B cell (primary cell): ENCODE measurements around the gene CDH13. TPM values are rescaled to one million over a fixed set of nuclear protein-coding genes. Genes with fewer than 3 reads are reported as not detected.

Experiments
- ATAC-seq: fragments of 200-7000 bp; cut with Tn5 transposase; one replicate; pipeline ENCODE4 v1.10.0; 2021; ENCODE audit warnings: low read depth, mild to moderate bottlenecking, moderate number of reproducible peaks, moderate library complexity
- CTCF ChIA-PET: fragments of 350-600 bp; sonication (Branson Sonifier 250); formaldehyde crosslinking; loops from one replicate; lab custom pipeline; 2021; ENCODE audit warnings: antibody characterized with exemption, inconsistent platforms; lab: Charles Lee
- POLR2A ChIA-PET: fragments of 350-600 bp; sonication (Branson Sonifier 250); formaldehyde crosslinking; loops from one replicate; lab custom pipeline; 2021; ENCODE audit warnings: antibody characterized with exemption; lab: Charles Lee
- DNase-seq: peaks from one replicate; pipeline ENCODE4 v3.0.0; 2013
- H2AFZ ChIP-seq: 2 replicates; pipeline ENCODE4 v1.6.1; 2012; ENCODE audit warnings: mild to moderate bottlenecking, low read depth, low read length; ENCODE audit not compliant: insufficient read depth, poor library complexity, severe bottlenecking
- H3K27ac ChIP-seq, 2 donors: 1 replicate in 1 of 2; 2 replicates in 1 of 2; pipeline ENCODE4 v1.5.1; 2012 to 2013; ENCODE audit warnings: low read length in 2 of 2, mild to moderate bottlenecking in 2 of 2, moderate library complexity in 1 of 2
- H3K27me3 ChIP-seq, 4 experiments: fragments of 200-600 bp in 1 of 4; sonication (generic) in 1 of 4; replicated peaks in 1 of 4; 1 replicate in 2 of 4; 2 replicates in 2 of 4; pipeline versions ENCODE4 v1.6.1 to v1.7.0; 2013 to 2016; ENCODE audit warnings: low read length in 3 of 4, mild to moderate bottlenecking in 2 of 4, mixed read lengths in 1 of 4, moderate library complexity in 1 of 4; ENCODE audit not compliant: insufficient read depth in 4 of 4, control insufficient read depth in 3 of 4; ENCODE audit errors: control extremely low read depth in 1 of 4
- H3K36me3 ChIP-seq, 2 experiments: replicated peaks in 1 of 2; 1 replicate in 1 of 2; 2 replicates in 1 of 2; pipeline versions ENCODE4 v1.6.1 to v1.7.1; 2013; ENCODE audit warnings: low read length in 1 of 2; ENCODE audit not compliant: insufficient read depth in 2 of 2, control insufficient read depth in 1 of 2; ENCODE audit errors: control extremely low read depth in 1 of 2, extremely low read depth in 1 of 2
- H3K4me1 ChIP-seq, 2 donors: fragments of 200-600 bp in 1 of 2; sonication (generic) in 1 of 2; 1 replicate in 1 of 2; 2 replicates in 1 of 2; pipeline versions ENCODE4 v1.5.1 to v1.6.1; 2013 to 2017; ENCODE audit warnings: low read length in 2 of 2; ENCODE audit not compliant: control insufficient read depth in 2 of 2, insufficient read depth in 2 of 2
- H3K4me2 ChIP-seq: replicated peaks from 2 replicates; pipeline ENCODE3; 2012; ENCODE audit warnings: mild to moderate bottlenecking, low read depth, low read length; ENCODE audit not compliant: poor library complexity, severe bottlenecking
- H3K4me3 ChIP-seq, 5 experiments: fragments of 200-600 bp in 1 of 5; sonication (generic) in 1 of 5; 1 replicate in 3 of 5; 2 replicates in 2 of 5; pipeline versions ENCODE4 v1.5.1 to v1.7.0; 2011 to 2016; ENCODE audit warnings: low read length in 4 of 5, mild to moderate bottlenecking in 4 of 5, low read depth in 2 of 5, control low read depth in 1 of 5, moderate library complexity in 1 of 5; ENCODE audit not compliant: insufficient read depth in 1 of 5; ENCODE audit errors: control extremely low read depth in 1 of 5, extremely low read depth in 1 of 5
- H3K79me2 ChIP-seq: fragments of 200-600 bp; sonication (generic); one replicate; pipeline ENCODE4 v1.6.0; 2016; ENCODE audit warnings: low read length; ENCODE audit not compliant: control insufficient read depth, insufficient read depth
- H3K9ac ChIP-seq: fragments of 200-600 bp; sonication (generic); 2 replicates; pipeline ENCODE4 v1.6.1; 2017; ENCODE audit warnings: mild to moderate bottlenecking, low read length, moderate library complexity
- H3K9me3 ChIP-seq, 3 donors: one replicate each; pipeline versions ENCODE4 v1.6.1 to v1.7.1; 2013; ENCODE audit warnings: low read length in 2 of 3; ENCODE audit not compliant: control insufficient read depth in 2 of 3, insufficient read depth in 1 of 3; ENCODE audit errors: control extremely low read depth in 1 of 3
- H4K20me1 ChIP-seq: 2 replicates; pipeline ENCODE4 v1.6.0; 2012; ENCODE audit warnings: mild to moderate bottlenecking, low read length; ENCODE audit not compliant: insufficient read depth, control insufficient read depth, poor library complexity, severe bottlenecking
- H3K27ac Mint-ChIP-seq: one replicate; pipeline ENCODE4 v1.8.0; 2021; ENCODE audit warnings: mixed read lengths
- H3K27me3 Mint-ChIP-seq: one replicate; pipeline ENCODE4 v1.8.0; 2021; ENCODE audit warnings: mixed read lengths
- H3K4me1 Mint-ChIP-seq: one replicate; pipeline ENCODE4 v1.8.0; 2021; ENCODE audit warnings: mixed read lengths
- H3K4me3 Mint-ChIP-seq: one replicate; pipeline ENCODE4 v1.8.0; 2021; ENCODE audit warnings: mixed read lengths
- H3K9me3 Mint-ChIP-seq: one replicate; pipeline ENCODE4 v1.8.0; 2022; ENCODE audit warnings: mixed read lengths; ENCODE audit not compliant: insufficient read depth
- EZH2 ChIP-seq: IDR thresholded peaks from 2 replicates; pipeline ENCODE4 v1.6.1; 2012; ENCODE audit warnings: borderline replicate concordance, low read depth, mild to moderate bottlenecking, moderate library complexity, low read length; ENCODE audit not compliant: insufficient read depth, poor library complexity, severe bottlenecking
- whole genome bisulfite sequencing: methylation state at CpG from one replicate; pipeline ENCODE4 v1.1.5; 2013; ENCODE audit warnings: missing lambda C conversion rate; ENCODE audit not compliant: insufficient coverage; 5-methylcytosine and 5-hydroxymethylcytosine counted together
- intact Hi-C: fragments of 100-400 bp; cut with micrococcal nuclease; formaldehyde crosslinking; loops from one replicate; pipeline ENCODE4 v1.10.0; 2022
- polyA plus RNA-seq: library from polyadenylated mRNA; depleted of rRNA; stranded (reverse); fragments of >200 nt; gene quantifications from 2 replicates; pipeline ENCODE4 v1.2.3, GENCODE V29; 2012
- total RNA-seq, 2 donors: library from RNA; stranded (reverse); fragments of 120-200 nt in 1 of 2; gene quantifications; 1 replicate in 1 of 2; 2 replicates in 1 of 2; pipeline versions ENCODE4 v1.2.3 to v1.2.4, GENCODE V29; 2013 to 2022
- TF ChIP-seq, protein P1 (sequence below): fragments of 200-600 bp; IDR thresholded peaks from one replicate; pipeline ENCODE4 v1.8.0; 2022; ENCODE audit warnings: antibody characterized with exemption, mild to moderate bottlenecking

CDH13 gene
- total and polyA plus RNA-seq, 2 donors (not counting 1 experiment from before 2014, with no cell fraction given) = not detected

GRCh38 chr16:83807710-83808572 is 1181.2 kb downstream of the CDH13 start, which contains the start of gene HSBP1:
TSS of gene HSBP1 (plus strand) at chr16:83807978. CDS start at chr16:83808077, 99 bp downstream.
- H3K4me1 Mint-ChIP-seq = peaks cover 62% of the 10 kb centered on the region
- H3K27ac Mint-ChIP-seq = peak within 1 kb of the TSS; percentile 98
- under 1% methylated on average over 64 of the region's 76 CpGs for WGBS

More at GRCh38 chr16:83807710-83808572, 1181.2 kb downstream of the CDH13 start, which contains the start of gene HSBP1:
- H3K4me3 Mint-ChIP-seq = peak within 1 kb of the TSS; percentile 97
- Histone ChIP-seq H3K4me2 (peak within 1 kb of the TSS; percentile 92), H3K4me1 (peaks cover 50 to 55% of the 10 kb centered on the region in 2 donors), H4K20me1 (peaks cover 14% of the 10 kb centered on the region), H3K9ac (peak within 1 kb of the TSS; percentile 94), H3K4me3 (peak within 1 kb of the TSS; percentile 62 to 93 (median 83)), H2AFZ (peak within 1 kb of the TSS; percentile 99), H3K36me3 (peaks cover 2 to 23% of the 10 kb centered on the region in 2 experiments), H3K9me3 (peaks cover 0 to 11% (median 0%) of the 10 kb centered on the region in 3 donors), H3K27ac (peak within 1 kb of the TSS; percentile 78 to 91), H3K27me3 (no peaks in the 10 kb centered on the region), H3K79me2 (peaks cover 55% of the 10 kb centered on the region)
- ChIA-PET CTCF (interaction anchor here (0.6 to 2.0 kb wide), 2 partner anchors 17 to 1818 kb away, joined by 4 to 11 read pairs; no protein-coding TSS in a partner anchor), POLR2A (interaction anchor here (0.6 to 0.7 kb wide), 2 partner anchors 15 to 92 kb away, joined by 4 to 6 read pairs; no protein-coding TSS in a partner anchor)
- ATAC-seq = peak; percentile 94
- TF ChIP-seq, protein P1, sequence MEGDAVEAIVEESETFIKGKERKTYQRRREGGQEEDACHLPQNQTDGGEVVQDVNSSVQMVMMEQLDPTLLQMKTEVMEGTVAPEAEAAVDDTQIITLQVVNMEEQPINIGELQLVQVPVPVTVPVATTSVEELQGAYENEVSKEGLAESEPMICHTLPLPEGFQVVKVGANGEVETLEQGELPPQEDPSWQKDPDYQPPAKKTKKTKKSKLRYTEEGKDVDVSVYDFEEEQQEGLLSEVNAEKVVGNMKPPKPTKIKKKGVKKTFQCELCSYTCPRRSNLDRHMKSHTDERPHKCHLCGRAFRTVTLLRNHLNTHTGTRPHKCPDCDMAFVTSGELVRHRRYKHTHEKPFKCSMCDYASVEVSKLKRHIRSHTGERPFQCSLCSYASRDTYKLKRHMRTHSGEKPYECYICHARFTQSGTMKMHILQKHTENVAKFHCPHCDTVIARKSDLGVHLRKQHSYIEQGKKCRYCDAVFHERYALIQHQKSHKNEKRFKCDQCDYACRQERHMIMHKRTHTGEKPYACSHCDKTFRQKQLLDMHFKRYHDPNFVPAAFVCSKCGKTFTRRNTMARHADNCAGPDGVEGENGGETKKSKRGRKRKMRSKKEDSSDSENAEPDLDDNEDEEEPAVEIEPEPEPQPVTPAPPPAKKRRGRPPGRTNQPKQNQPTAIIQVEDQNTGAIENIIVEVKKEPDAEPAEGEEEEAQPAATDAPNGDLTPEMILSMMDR = no peak
- TF ChIP-seq EZH2 = no peak
- intact Hi-C loops = loop anchor here (1.0 to 10.0 kb wide), 10 partner anchors 19 to 1219 kb away; partner anchors contain the start of genes DNAAF1, HSDL1, KIAA0513 and MBTPS1
- no peaks in the 10 kb centered on the region for H3K27me3 Mint-ChIP-seq
- H3K9me3 Mint-ChIP-seq = peaks cover 2% of the 10 kb centered on the region
- peak; percentile 93 for DNase-seq
